ENCODE measurements around the gene SLC38A7.

DNA sequence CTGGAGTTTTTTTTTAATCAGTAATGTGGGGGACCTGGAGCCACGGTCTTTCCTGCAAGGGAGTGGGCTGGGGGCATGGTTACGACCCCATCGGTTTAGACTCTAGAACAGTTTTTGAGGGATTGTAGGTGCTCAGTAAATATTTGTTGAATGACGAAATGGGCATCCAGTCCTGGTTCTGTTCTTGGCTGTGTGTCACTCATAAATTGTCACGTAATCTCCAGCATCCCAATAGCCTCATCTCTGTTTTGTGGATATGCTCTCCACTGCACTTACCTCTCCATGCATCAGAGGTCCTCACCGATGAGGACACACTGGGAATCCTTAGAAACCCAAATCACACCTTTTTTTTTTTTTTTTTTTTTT lies 497 bp upstream of the SLC38A7 start:
- no peak for TF ChIP-seq JUN (IDR thresholded peaks at IDR 0.05; ENCODE audit: borderline replicate concordance, insufficient read depth, insufficient read length, low read depth)
- TF ChIP-seq, protein P1, sequence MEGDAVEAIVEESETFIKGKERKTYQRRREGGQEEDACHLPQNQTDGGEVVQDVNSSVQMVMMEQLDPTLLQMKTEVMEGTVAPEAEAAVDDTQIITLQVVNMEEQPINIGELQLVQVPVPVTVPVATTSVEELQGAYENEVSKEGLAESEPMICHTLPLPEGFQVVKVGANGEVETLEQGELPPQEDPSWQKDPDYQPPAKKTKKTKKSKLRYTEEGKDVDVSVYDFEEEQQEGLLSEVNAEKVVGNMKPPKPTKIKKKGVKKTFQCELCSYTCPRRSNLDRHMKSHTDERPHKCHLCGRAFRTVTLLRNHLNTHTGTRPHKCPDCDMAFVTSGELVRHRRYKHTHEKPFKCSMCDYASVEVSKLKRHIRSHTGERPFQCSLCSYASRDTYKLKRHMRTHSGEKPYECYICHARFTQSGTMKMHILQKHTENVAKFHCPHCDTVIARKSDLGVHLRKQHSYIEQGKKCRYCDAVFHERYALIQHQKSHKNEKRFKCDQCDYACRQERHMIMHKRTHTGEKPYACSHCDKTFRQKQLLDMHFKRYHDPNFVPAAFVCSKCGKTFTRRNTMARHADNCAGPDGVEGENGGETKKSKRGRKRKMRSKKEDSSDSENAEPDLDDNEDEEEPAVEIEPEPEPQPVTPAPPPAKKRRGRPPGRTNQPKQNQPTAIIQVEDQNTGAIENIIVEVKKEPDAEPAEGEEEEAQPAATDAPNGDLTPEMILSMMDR (IDR thresholded peaks at IDR 0.05; ENCODE audit: extremely low read depth in 1 of 2, insufficient read depth in 1 of 2, low read depth in 1 of 2, low read length in 2 of 2) = no peak
- TF ChIP-seq POLR2AphosphoS5 (IDR thresholded peaks at IDR 0.05; ENCODE audit: insufficient read depth, low read depth, low read length) = no peak
- no peak for TF ChIP-seq MYC (IDR thresholded peaks at IDR 0.05; ENCODE audit: low read depth, low read length)
- no peak for TF ChIP-seq POLR2A (IDR thresholded peaks at IDR 0.05; ENCODE audit: low read depth, low read length)
- TF ChIP-seq FOS (IDR thresholded peaks at IDR 0.05; ENCODE audit: borderline replicate concordance, insufficient read depth, low read length) = no peak

Data from endothelial cell of umbilical vein (primary cell).